Measurements from ENCODE around the gene UMAD1. TPM values are rescaled to one million over a fixed set of nuclear protein-coding genes. Genes with fewer than 3 reads are reported as not detected.

UMAD1 gene
- total and polyA plus RNA-seq, 2 donors (not counting 3 experiments of a cell fraction or from before 2014, with no cell fraction given) = 5.6 to 6.6 TPM

- Histone ChIP-seq H3K4me1 (ENCODE audit: control insufficient read depth, extremely low read depth, insufficient read depth, low read length) (peaks cover 14% of the 10 kb centered on the region), H3K27me3 (ENCODE audit: control insufficient read depth in 2 of 2, insufficient read depth in 2 of 2, low read length in 2 of 2) (no peaks in the 10 kb centered on the region), H3K27ac (ENCODE audit: insufficient read depth, low read depth, low read length) (no peak overlapping the region), H3K9ac (replicated peaks; ENCODE audit: extremely low read depth, insufficient read depth, low read length) (no peak overlapping the region), H3K4me2 (ENCODE audit: insufficient read depth, low read length) (no peak overlapping the region), H3K4me3 (replicated peaks in 1 of 3; ENCODE audit: insufficient read depth in 1 of 3, low read depth in 1 of 3, low read length in 3 of 3) (no peak overlapping the region), H4K20me1 (replicated peaks; ENCODE audit: control insufficient read depth, extremely low read depth, insufficient read depth, low read length) (no peaks in the 10 kb centered on the region), H3K79me2 (ENCODE audit: control insufficient read depth, insufficient read depth, low read length) (no peaks in the 10 kb centered on the region), H3K9me3 (replicated peaks; ENCODE audit: control insufficient read depth, insufficient read depth, low read length) (no peaks in the 10 kb centered on the region), H3K9me1 (replicated peaks; ENCODE audit: control insufficient read depth, extremely low read depth, insufficient read depth, low read length) (no peaks in the 10 kb centered on the region), H2AFZ (ENCODE audit: low read depth, low read length) (no peak overlapping the region), H3K36me3 (ENCODE audit: control insufficient read depth in 2 of 2, extremely low read depth in 1 of 2, insufficient read depth in 2 of 2, low read length in 2 of 2) (no peaks in the 10 kb centered on the region)
- DNase-seq (ENCODE audit: low read depth, low spot score) = no peak
- no peak for TF ChIP-seq GATA2 (IDR thresholded peaks at IDR 0.05; ENCODE audit: insufficient read depth, insufficient read length, low read depth, low read length)
- no peak for TF ChIP-seq EZH2 (IDR thresholded peaks at IDR 0.05; ENCODE audit: borderline replicate concordance, low read depth, low read length, severe bottlenecking)
- TF ChIP-seq FOS (IDR thresholded peaks at IDR 0.05; ENCODE audit: borderline replicate concordance, insufficient read depth, low read length) = no peak
- no peak for TF ChIP-seq POLR2A (IDR thresholded peaks at IDR 0.05; ENCODE audit: low read depth, low read length)
- TF ChIP-seq, protein P1, sequence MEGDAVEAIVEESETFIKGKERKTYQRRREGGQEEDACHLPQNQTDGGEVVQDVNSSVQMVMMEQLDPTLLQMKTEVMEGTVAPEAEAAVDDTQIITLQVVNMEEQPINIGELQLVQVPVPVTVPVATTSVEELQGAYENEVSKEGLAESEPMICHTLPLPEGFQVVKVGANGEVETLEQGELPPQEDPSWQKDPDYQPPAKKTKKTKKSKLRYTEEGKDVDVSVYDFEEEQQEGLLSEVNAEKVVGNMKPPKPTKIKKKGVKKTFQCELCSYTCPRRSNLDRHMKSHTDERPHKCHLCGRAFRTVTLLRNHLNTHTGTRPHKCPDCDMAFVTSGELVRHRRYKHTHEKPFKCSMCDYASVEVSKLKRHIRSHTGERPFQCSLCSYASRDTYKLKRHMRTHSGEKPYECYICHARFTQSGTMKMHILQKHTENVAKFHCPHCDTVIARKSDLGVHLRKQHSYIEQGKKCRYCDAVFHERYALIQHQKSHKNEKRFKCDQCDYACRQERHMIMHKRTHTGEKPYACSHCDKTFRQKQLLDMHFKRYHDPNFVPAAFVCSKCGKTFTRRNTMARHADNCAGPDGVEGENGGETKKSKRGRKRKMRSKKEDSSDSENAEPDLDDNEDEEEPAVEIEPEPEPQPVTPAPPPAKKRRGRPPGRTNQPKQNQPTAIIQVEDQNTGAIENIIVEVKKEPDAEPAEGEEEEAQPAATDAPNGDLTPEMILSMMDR (IDR thresholded peaks at IDR 0.05; ENCODE audit: extremely low read depth in 1 of 2, insufficient read depth in 1 of 2, low read depth in 1 of 2, low read length in 2 of 2) = no peak
- no peak for TF ChIP-seq MYC (IDR thresholded peaks at IDR 0.05; ENCODE audit: low read depth, low read length)
- no peak for TF ChIP-seq POLR2AphosphoS5 (IDR thresholded peaks at IDR 0.05; ENCODE audit: insufficient read depth, low read depth, low read length)
- TF ChIP-seq, protein P2, sequence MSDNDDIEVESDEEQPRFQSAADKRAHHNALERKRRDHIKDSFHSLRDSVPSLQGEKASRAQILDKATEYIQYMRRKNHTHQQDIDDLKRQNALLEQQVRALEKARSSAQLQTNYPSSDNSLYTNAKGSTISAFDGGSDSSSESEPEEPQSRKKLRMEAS (IDR thresholded peaks at IDR 0.05; ENCODE audit: insufficient read depth, insufficient read length) = no peak
- TF ChIP-seq JUN (IDR thresholded peaks at IDR 0.05; ENCODE audit: borderline replicate concordance, insufficient read depth, insufficient read length, low read depth) = no peak
- dilution Hi-C loops (cut with MboI; ENCODE audit: extremely low pct_ligation_motif_present, low sequenced_read_pairs) = no loop called here
- ChIA-PET POLR2A (no interaction called here), CTCF (interaction anchor here (1.8 to 11.7 kb wide), 3 partner anchors 8 to 347 kb away, joined by 7 to 121 read pairs (median 7); no protein-coding TSS in a partner anchor)
- intact Hi-C loops (cut with micrococcal nuclease) = no loop called here
- BruUV-seq (replicated peaks) = no TSS peak
- FAIRE-seq = no peak
These were observed 48.4 kb downstream of the UMAD1 start for GRCh38 chr7:7688956-7689355.
